ENCODE measurements around the gene SAMD7. TPM values are rescaled to one million over a fixed set of nuclear protein-coding genes. Genes with fewer than 3 reads are reported as not detected.

SAMD7 gene
- total RNA-seq, 1 experiment from 2014 or later: not detected

- ChIA-PET POLR2A (no interaction called here), CTCF (no interaction called here)
- DNase-seq (ENCODE audit: low spot score) (no peak), ATAC-seq (no peak)
- TF ChIP-seq ERG (CRISPR knock-in tag; IDR thresholded peaks at IDR 0.05) (no peak), TEAD4 (CRISPR knock-in tag; IDR thresholded peaks at IDR 0.05) (no peak), ZNF671 (CRISPR knock-in tag; IDR thresholded peaks at IDR 0.05) (no peak), ZNF281 (CRISPR knock-in tag; IDR thresholded peaks at IDR 0.05) (no peak), ATF3 (CRISPR knock-in tag; conservative IDR thresholded peaks at IDR 0.05) (no peak), MLX (CRISPR knock-in tag; IDR thresholded peaks at IDR 0.05) (no peak), SMAD4 (CRISPR knock-in tag; IDR thresholded peaks at IDR 0.05) (no peak), ARID4B (CRISPR knock-in tag; IDR thresholded peaks at IDR 0.05; ENCODE audit: borderline replicate concordance) (no peak), ZNF423 (CRISPR knock-in tag; IDR thresholded peaks at IDR 0.05) (no peak), GABPB1 (CRISPR knock-in tag; IDR thresholded peaks at IDR 0.05) (no peak)
- H3K27ac Mint-ChIP-seq: no peak overlapping the region
- H3K27me3 Mint-ChIP-seq (ENCODE audit: low read depth): peaks cover 3% of the 10 kb centered on the region; the same call in 1 of the 2 replicates
- no peaks in the 10 kb centered on the region for H3K9me3 Mint-ChIP-seq
- no peaks in the 10 kb centered on the region for H3K36me3 Mint-ChIP-seq
- H3K4me3 Mint-ChIP-seq: no peak overlapping the region
- H3K4me1 Mint-ChIP-seq: no peaks in the 10 kb centered on the region
Observed at GRCh38 chr3:169923189-169923588, 11.8 kb downstream of the SAMD7 start.

- POLR2A ChIA-PET: no interaction called here
- CTCF ChIA-PET: interaction anchor here (0.6 kb wide), 1 partner anchor 122 kb away, joined by 3 read pairs; no protein-coding TSS in a partner anchor
- no peak overlapping the region for H3K27ac Mint-ChIP-seq
- TF ChIP-seq ZNF512 (CRISPR knock-in tag; IDR thresholded peaks at IDR 0.05; ENCODE audit: borderline replicate concordance) (no peak), ZNF263 (CRISPR knock-in tag; IDR thresholded peaks at IDR 0.05; ENCODE audit: low read depth) (no peak), ZNF671 (CRISPR knock-in tag; IDR thresholded peaks at IDR 0.05) (no peak), SOX15 (CRISPR knock-in tag; IDR thresholded peaks at IDR 0.05) (no peak), ZBTB43 (CRISPR knock-in tag; IDR thresholded peaks at IDR 0.05) (no peak), FOXP4 (CRISPR knock-in tag; IDR thresholded peaks at IDR 0.05) (no peak), ZMAT4 (CRISPR knock-in tag; IDR thresholded peaks at IDR 0.05) (no peak), ZNF425 (CRISPR knock-in tag; conservative IDR thresholded peaks at IDR 0.05) (no peak)
Observed at GRCh38 chr3:169923831-169924230, 12.5 kb downstream of the SAMD7 start.

More at GRCh38 chr3:169923831-169924230, 12.5 kb downstream of the SAMD7 start:
- H3K27me3 Mint-ChIP-seq (ENCODE audit: low read depth): peaks cover 3% of the 10 kb centered on the region; the same call in 1 of the 2 replicates
- ATAC-seq: no peak
- H3K9me3 Mint-ChIP-seq: no peaks in the 10 kb centered on the region
- no peak overlapping the region for H3K4me3 Mint-ChIP-seq
- DNase-seq (ENCODE audit: low spot score): no peak
- H3K36me3 Mint-ChIP-seq: no peaks in the 10 kb centered on the region
- H3K4me1 Mint-ChIP-seq: no peaks in the 10 kb centered on the region

All from WTC11 (cell line).